ENCODE measurements around the gene PRDX6.

The PRDX6 gene

GRCh38 chr1:173495609-173496267 is 18.6 kb downstream of the PRDX6 start:
- DNase-seq (ENCODE audit: low read depth): no peak
- no peak overlapping the region for H3K4me3 ChIP-seq (ENCODE audit: control insufficient read depth, low read depth, low read length)
- TF ChIP-seq CTCF (IDR thresholded peaks at IDR 0.05; ENCODE audit: control insufficient read depth, insufficient read depth, low read depth, low read length, missing control alignments): no peak

GRCh38 chr1:173496757-173497320 is 19.7 kb downstream of the PRDX6 start:
- DNase-seq (ENCODE audit: low read depth): no peak
- no peak overlapping the region for H3K4me3 ChIP-seq (ENCODE audit: control insufficient read depth, low read depth, low read length)
- no peak for TF ChIP-seq CTCF (IDR thresholded peaks at IDR 0.05; ENCODE audit: control insufficient read depth, insufficient read depth, low read depth, low read length, missing control alignments)

GRCh38 chr1:173499729-173500128 is 22.6 kb downstream of the PRDX6 start:
- DNase-seq (ENCODE audit: low read depth): no peak
- H3K4me3 ChIP-seq (ENCODE audit: control insufficient read depth, low read depth, low read length): no peak overlapping the region
- no peak for TF ChIP-seq CTCF (IDR thresholded peaks at IDR 0.05; ENCODE audit: control insufficient read depth, insufficient read depth, low read depth, low read length, missing control alignments)

GRCh38 chr1:173502104-173502503 is 25.0 kb downstream of the PRDX6 start:
- TF ChIP-seq CTCF (IDR thresholded peaks at IDR 0.05; ENCODE audit: control insufficient read depth, insufficient read depth, low read depth, low read length, missing control alignments): no peak
- DNase-seq (ENCODE audit: low read depth): no peak
- no peak overlapping the region for H3K4me3 ChIP-seq (ENCODE audit: control insufficient read depth, low read depth, low read length)

GRCh38 chr1:173503391-173503790 is 26.3 kb downstream of the PRDX6 start:
- no peak for TF ChIP-seq CTCF (IDR thresholded peaks at IDR 0.05; ENCODE audit: control insufficient read depth, insufficient read depth, low read depth, low read length, missing control alignments)
- no peak for DNase-seq (ENCODE audit: low read depth)
- no peak overlapping the region for H3K4me3 ChIP-seq (ENCODE audit: control insufficient read depth, low read depth, low read length)

- no peak for DNase-seq (ENCODE audit: low read depth)
- no peak for TF ChIP-seq CTCF (IDR thresholded peaks at IDR 0.05; ENCODE audit: control insufficient read depth, insufficient read depth, low read depth, low read length, missing control alignments)
- no peak overlapping the region for H3K4me3 ChIP-seq (ENCODE audit: control insufficient read depth, low read depth, low read length)
These were observed 27.1 kb downstream of the PRDX6 start for GRCh38 chr1:173504268-173504667.
